Esophagus muscularis mucosa (tissue), 4 donors: ENCODE measurements around the gene CAMTA1. TPM values are rescaled to one million over a fixed set of nuclear protein-coding genes. Genes with fewer than 3 reads are reported as not detected.

ENCODE experiments used
- DNase-seq: peaks from one replicate; pipeline ENCODE4 v3.0.0-alpha.2; 2017; ENCODE audit errors: extremely low spot score
- H3K27ac ChIP-seq, 4 donors: fragments of 200-600 bp; sonication (generic); replicated peaks in 1 of 4; 1 replicate in 3 of 4; 2 replicates in 1 of 4; pipeline ENCODE4 v1.5.1; 2016 to 2019; ENCODE audit warnings: mild to moderate bottlenecking in 1 of 4
- H3K27me3 ChIP-seq, 4 donors: fragments of 200-600 bp; sonication (generic); one replicate each; pipeline versions ENCODE4 v1.5.1 to v1.6.0; 2016 to 2019
- H3K36me3 ChIP-seq, 4 donors: fragments of 200-600 bp; sonication (generic); one replicate each; pipeline ENCODE4 v1.5.1; 2016 to 2019
- H3K4me1 ChIP-seq, 4 donors: fragments of 200-600 bp; sonication (generic); one replicate each; pipeline ENCODE4 v1.5.1; 2016 to 2019
- H3K4me3 ChIP-seq, 4 donors: fragments of 200-600 bp; sonication (generic); 1 replicate in 2 of 4; 2 replicates in 2 of 4; pipeline ENCODE4 v1.5.1; 2016 to 2019; ENCODE audit warnings: mild to moderate bottlenecking in 4 of 4, moderate library complexity in 1 of 4
- H3K9me3 ChIP-seq, 4 donors: fragments of 200-600 bp; sonication (generic); 1 replicate in 3 of 4; 2 replicates in 1 of 4; pipeline ENCODE4 v1.5.1; 2016 to 2019
- CTCF ChIP-seq, 3 experiments: fragments of 200-600 bp in 2 of 3; fragments of 450-650 bp in 1 of 3; sonication (generic) in 2 of 3; IDR thresholded peaks; one replicate each; pipeline ENCODE4 v1.5.1; 2017 to 2019; ENCODE audit warnings: antibody characterized with exemption in 3 of 3, mild to moderate bottlenecking in 2 of 3, moderate library complexity in 1 of 3
- EP300 ChIP-seq: sonication (generic); formaldehyde crosslinking; IDR thresholded peaks from one replicate; pipeline ENCODE4 v1.6.1; 2017; ENCODE audit warnings: antibody characterized with exemption
- POLR2A ChIP-seq: fragments of 450-650 bp; IDR thresholded peaks from one replicate; pipeline ENCODE4 v1.6.1; 2017; ENCODE audit warnings: antibody characterized with exemption, moderate library complexity, mild to moderate bottlenecking, low read depth
- POLR2AphosphoS5 ChIP-seq, 2 donors: sonication (generic); formaldehyde crosslinking; IDR thresholded peaks; one replicate each; pipeline ENCODE4 v1.6.1; 2017; ENCODE audit warnings: antibody characterized with exemption in 2 of 2
- WGBS: methylation state at CpG from one replicate; pipeline ENCODE4 v1.1.5; 2018; 5-methylcytosine and 5-hydroxymethylcytosine counted together
- intact Hi-C: fragments of 100-400 bp; cut with DNase I; formaldehyde crosslinking; loops from one replicate; pipeline ENCODE4 v1.15.1; 2023
- total RNA-seq, 4 donors: library from RNA; depleted of rRNA; stranded (reverse); fragments of >200 nt; gene quantifications; one replicate each; pipeline versions ENCODE4 v1.1.0 to v1.2.1, GENCODE V29; 2016

The CAMTA1 gene
- total RNA-seq, 4 donors from 2014 or later: 109 to 226 (median 139) TPM

GRCh38 chr1:6965083-6965934 lies 180.1 kb downstream of the CAMTA1 start:
- intact Hi-C loops: no loop called here

GRCh38 chr1:6965935-6966241 lies 180.6 kb downstream of the CAMTA1 start:
- no peak overlapping the region for H3K27ac ChIP-seq
- TF ChIP-seq POLR2AphosphoS5 (IDR thresholded peaks at IDR 0.05): no peak
- no peak for TF ChIP-seq CTCF (IDR thresholded peaks at IDR 0.05)
- no peak for TF ChIP-seq EP300
- TF ChIP-seq POLR2A: no peak
- H3K9me3 ChIP-seq: no peaks in the 10 kb centered on the region
- peaks cover 0 to 60% (median 18%) of the 10 kb centered on the region in 4 donors for H3K27me3 ChIP-seq
- no peaks in the 10 kb centered on the region for H3K36me3 ChIP-seq
- WGBS: 95% methylated on average over 6 of the region's 7 CpGs
- intact Hi-C loops: no loop called here
- no peak for DNase-seq
- H3K4me1 ChIP-seq: peaks cover 10 to 26% (median 25%) of the 10 kb centered on the region in 4 donors
- H3K4me3 ChIP-seq: no peak overlapping the region

More at GRCh38 chr1:6965083-6965934, 180.1 kb downstream of the CAMTA1 start:
- Histone ChIP-seq H3K36me3 (no peaks in the 10 kb centered on the region), H3K27ac (no peak overlapping the region), H3K4me1 (peaks cover 11 to 30% (median 26%) of the 10 kb centered on the region in 4 donors), H3K9me3 (no peaks in the 10 kb centered on the region), H3K4me3 (no peak overlapping the region), H3K27me3 (peaks cover 0 to 60% (median 18%) of the 10 kb centered on the region in 4 donors)
- DNase-seq: no peak
- TF ChIP-seq CTCF (IDR thresholded peaks at IDR 0.05): no peak
- no peak for TF ChIP-seq POLR2A
- no peak for TF ChIP-seq POLR2AphosphoS5 (IDR thresholded peaks at IDR 0.05)
- no peak for TF ChIP-seq EP300
- 69% methylated on average over 15 of the region's 15 CpGs for WGBS

GRCh38 chr1:6966326-6966725 lies 181.1 kb downstream of the CAMTA1 start:
- Histone ChIP-seq H3K27ac (no peak overlapping the region), H3K36me3 (no peaks in the 10 kb centered on the region), H3K4me1 (peaks cover 12 to 31% (median 28%) of the 10 kb centered on the region in 4 donors), H3K4me3 (no peak overlapping the region), H3K27me3 (peaks cover 0 to 58% (median 18%) of the 10 kb centered on the region in 4 donors), H3K9me3 (no peaks in the 10 kb centered on the region)
- no peak for TF ChIP-seq EP300
- 95% methylated on average over 5 of the region's 5 CpGs for WGBS
- intact Hi-C loops: no loop called here
- DNase-seq: no peak

GRCh38 chr1:6967431-6968111 lies 182.3 kb downstream of the CAMTA1 start:
- H3K27me3 ChIP-seq: peaks cover 0 to 45% (median 11%) of the 10 kb centered on the region in 4 donors
- H3K4me3 ChIP-seq: no peak overlapping the region
- intact Hi-C loops: no loop called here

More at GRCh38 chr1:6967431-6968111, 182.3 kb downstream of the CAMTA1 start:
- TF ChIP-seq POLR2AphosphoS5 (IDR thresholded peaks at IDR 0.05): no peak
- TF ChIP-seq EP300: no peak
- no peak for TF ChIP-seq POLR2A
- TF ChIP-seq CTCF (IDR thresholded peaks at IDR 0.05): no peak
- Histone ChIP-seq H3K4me1 (peaks cover 12 to 25% (median 21%) of the 10 kb centered on the region in 4 donors), H3K9me3 (no peaks in the 10 kb centered on the region), H3K27ac (no peak overlapping the region), H3K36me3 (no peaks in the 10 kb centered on the region)
- WGBS: 70% methylated on average over 7 of the region's 8 CpGs
- no peak for DNase-seq
